Astrocyte of the cerebellum (primary cell): ENCODE measurements around the gene AMY2B.
"Not testable (repeated sequence)": the region's sequence is repeated elsewhere in the genome, so short reads cannot be mapped to it uniquely, and the experiment has no call there.

Source experiments
- DNase-seq: peaks from one replicate; pipeline ENCODE4 v3.0.0-alpha.2; 2011; ENCODE audit warnings: low read depth
- H3K4me3 ChIP-seq: 2 replicates; pipeline ENCODE4 v1.5.1; 2011; ENCODE audit warnings: mild to moderate bottlenecking, low read depth, low read length, moderate library complexity
- in situ Hi-C: cut with HindIII; loops from 2 replicates; pipeline ENCODE4 v1.10.0; 2017; ENCODE audit warnings: low sequenced_read_pairs
- TF ChIP-seq, protein P1 (sequence below): IDR thresholded peaks from 2 replicates; pipeline ENCODE4 v1.5.1; 2012; ENCODE audit warnings: low read length, low read depth, moderate library complexity, mild to moderate bottlenecking; ENCODE audit errors: missing control alignments

AMY2B gene

DNA sequence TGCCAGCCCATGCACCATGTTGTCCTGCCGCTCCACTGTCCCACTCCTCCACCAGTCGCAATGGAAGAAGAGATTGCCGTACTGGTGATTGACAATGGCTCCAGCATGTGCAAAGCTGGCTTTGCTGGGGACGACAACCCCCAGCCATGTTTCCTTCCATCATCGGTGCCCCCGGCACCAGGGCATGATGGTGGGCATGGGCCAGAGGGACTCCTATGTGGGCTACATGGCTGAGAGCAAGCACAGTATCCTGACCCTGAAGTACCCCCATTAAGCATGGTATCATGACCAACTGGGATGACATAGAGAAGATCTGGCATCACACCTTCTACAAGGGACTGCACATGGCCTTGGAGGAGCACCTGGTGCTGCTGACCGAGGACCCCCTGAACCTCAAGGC lies 1.9 kb upstream of the AMY2B start:
- in situ Hi-C loops: no loop called here

DNA sequence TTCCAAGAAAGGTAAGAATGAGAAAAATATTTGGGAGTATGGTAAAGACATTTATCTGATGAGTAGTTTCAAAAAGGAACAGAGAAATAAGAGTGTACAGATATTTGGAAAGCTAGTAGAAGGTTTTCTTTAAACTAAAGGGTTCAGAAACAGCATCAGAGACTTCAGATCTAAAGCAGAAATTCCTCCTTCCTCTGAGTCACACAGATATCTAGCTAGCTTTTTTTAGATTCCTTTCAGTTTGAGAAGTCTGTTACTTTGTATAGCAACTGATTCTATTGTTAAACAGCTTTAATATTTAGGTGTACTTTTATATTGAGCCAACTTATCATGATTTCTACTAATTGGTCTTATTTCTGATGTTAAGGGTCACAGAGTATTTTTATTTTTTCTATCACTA lies 4.7 kb downstream of the AMY2B start:
- no peak overlapping the region for H3K4me3 ChIP-seq
- no peak for DNase-seq
- TF ChIP-seq, protein P1, sequence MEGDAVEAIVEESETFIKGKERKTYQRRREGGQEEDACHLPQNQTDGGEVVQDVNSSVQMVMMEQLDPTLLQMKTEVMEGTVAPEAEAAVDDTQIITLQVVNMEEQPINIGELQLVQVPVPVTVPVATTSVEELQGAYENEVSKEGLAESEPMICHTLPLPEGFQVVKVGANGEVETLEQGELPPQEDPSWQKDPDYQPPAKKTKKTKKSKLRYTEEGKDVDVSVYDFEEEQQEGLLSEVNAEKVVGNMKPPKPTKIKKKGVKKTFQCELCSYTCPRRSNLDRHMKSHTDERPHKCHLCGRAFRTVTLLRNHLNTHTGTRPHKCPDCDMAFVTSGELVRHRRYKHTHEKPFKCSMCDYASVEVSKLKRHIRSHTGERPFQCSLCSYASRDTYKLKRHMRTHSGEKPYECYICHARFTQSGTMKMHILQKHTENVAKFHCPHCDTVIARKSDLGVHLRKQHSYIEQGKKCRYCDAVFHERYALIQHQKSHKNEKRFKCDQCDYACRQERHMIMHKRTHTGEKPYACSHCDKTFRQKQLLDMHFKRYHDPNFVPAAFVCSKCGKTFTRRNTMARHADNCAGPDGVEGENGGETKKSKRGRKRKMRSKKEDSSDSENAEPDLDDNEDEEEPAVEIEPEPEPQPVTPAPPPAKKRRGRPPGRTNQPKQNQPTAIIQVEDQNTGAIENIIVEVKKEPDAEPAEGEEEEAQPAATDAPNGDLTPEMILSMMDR: no peak
- in situ Hi-C loops: no loop called here

More for the DNA sequence above, 1.9 kb upstream of the AMY2B start:
- H3K4me3 ChIP-seq: no peak overlapping the region
- TF ChIP-seq, protein P1: no peak
- no peak for DNase-seq

DNA sequence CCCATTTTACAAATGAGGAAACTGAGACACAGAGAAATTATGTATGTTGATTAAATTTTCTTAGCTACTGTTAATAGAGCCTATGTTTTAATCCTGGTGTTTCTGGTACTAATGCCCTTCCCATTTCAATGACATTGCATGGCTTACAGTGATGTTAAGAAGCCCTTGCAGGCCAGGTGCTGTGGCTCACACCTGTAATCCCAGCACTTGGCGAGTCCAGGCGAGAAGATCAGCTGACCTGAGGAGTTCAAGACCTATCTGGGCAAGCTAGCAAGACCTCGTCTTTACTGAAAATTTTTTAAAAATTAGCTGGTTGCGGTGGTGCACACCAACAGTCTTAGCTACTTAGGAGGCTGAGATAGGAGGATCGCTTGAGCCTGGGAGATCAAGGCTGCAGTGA lies 5.4 kb downstream of the AMY2B start:
- H3K4me3 ChIP-seq, in situ Hi-C loops, DNase-seq: not testable (repeated sequence)

DNA sequence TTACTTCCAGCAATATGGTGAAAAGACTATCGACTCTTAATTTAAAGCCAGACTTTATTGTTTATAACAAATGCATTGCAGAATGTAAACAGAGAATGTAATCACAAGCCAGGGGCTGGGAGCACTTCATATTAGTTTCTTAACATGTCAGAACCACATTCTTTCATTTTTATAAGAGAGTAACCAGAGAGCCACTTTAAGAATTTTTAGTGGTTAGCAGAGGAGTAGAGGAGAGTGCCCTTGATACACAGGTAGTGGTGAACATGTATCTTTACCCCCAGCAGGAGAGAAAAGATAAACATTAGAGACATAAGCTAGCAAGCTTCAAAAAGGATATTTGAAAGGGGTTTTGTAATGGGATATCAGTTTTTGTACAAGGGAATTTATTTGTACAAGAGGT lies 11.1 kb downstream of the AMY2B start:
- in situ Hi-C loops: no loop called here
- H3K4me3 ChIP-seq: no peak overlapping the region
- DNase-seq: no peak
- TF ChIP-seq, protein P1: no peak

DNA sequence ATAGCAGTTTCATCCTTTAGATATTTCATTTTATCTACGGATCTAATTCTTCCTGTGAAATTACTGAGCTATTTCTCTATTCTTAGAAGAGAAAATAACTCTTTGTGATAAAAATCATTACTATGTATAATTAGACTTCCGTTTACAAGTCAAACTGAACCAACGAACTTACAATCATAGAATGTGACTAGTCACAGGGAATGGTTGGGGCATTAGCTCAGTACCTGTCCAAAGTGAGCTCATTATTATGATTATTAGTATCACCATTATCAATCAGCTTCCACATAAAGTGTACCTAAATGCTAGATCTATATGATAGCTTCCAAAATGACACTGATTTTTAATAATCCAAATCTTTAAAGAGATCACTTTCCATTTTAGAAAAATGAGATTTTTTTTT lies 12.5 kb downstream of the AMY2B start:
- TF ChIP-seq, protein P1: no peak
- in situ Hi-C loops: no loop called here
- DNase-seq: no peak
- no peak overlapping the region for H3K4me3 ChIP-seq

DNA sequence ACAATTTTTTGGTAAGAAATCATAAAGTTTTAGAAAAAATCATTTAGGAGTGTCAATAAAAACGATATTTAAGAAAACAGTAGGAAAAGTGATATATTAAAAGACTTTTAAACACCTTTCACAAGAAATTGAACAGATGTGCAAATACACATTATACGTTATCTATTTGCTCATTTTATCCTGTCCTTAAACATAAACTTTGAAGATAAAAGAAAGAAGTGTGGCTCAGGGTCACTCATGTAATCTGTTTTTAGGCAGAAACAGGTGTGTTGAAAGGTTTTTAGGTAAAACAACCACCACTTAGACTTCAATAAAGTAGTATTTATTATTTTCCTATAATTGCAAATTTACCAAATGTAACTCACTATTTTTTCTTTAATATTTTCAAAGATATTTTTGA lies 13.1 kb downstream of the AMY2B start:
- DNase-seq: no peak
- H3K4me3 ChIP-seq: no peak overlapping the region
- in situ Hi-C loops: no loop called here
- TF ChIP-seq, protein P1: no peak

DNA sequence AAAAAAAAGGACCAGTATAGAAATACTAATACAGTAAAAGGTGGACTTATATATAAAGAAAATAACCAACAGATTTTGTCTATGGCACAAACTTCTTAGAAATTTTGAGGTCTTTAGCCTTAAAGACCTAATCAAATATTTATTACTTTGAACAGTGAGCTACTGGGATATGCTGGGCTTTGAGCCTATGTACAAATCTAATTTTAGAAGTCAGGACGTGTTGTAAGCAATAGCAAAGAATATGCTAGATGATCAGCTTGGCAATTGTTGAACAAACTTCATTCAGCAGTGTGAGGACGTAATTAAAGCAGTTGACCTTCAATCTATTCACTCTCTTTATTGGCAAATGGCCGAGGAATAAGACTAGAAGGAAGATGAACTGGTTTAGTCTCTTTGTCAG lies 31.4 kb downstream of the AMY2B start:
- in situ Hi-C loops, H3K4me3 ChIP-seq, DNase-seq: not testable (repeated sequence)

DNA sequence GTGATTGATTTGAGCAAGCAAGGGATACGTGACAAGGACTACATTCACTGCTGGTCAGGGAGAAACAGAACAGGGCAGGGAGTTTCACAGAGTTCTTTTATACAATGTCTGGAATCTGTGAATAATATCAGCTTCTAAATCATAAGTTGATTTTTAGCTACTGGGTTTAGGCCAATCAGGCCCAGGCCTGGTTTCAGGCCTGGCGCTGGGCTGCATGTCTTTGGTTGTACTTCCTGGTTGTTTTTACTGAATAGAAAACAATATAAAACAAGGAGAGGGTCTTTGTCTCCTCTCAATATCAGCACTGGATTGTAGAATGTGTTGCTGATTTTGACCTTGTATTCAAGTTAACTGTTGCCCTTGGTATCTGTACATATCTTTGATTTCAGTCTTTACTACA lies 45.0 kb downstream of the AMY2B start:
- H3K4me3 ChIP-seq: no peak overlapping the region
- TF ChIP-seq, protein P1: no peak
- no peak for DNase-seq
- in situ Hi-C loops: no loop called here

DNA sequence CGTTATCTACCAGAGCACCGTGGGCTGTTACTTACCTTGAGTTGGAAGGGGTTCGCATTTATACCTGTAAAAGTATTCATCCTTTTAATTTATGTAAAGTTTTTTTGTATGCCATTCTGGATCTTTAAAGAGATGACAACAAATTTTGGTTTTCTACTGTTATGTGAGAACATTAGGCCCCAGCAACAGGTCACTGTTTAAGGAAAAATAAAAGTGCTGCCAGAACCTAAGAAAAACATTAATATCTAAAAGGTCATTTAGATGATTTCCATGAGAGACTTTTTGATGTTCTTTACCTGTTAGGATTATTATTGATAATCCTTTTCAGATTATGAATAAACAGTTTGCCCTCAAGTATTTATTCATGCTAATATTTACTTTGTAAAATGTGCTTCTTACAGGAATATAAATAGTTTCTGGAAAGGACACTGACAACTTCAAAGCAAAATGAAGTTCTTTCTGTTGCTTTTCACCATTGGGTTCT lies 45.6 kb downstream of the AMY2B start, which contains the start of gene AMY2A:
TSS of gene AMY2A (plus strand) at position 434 of the 484 bp plus-strand sequence. CDS start at position 448, 14 bp downstream.
- DNase-seq, in situ Hi-C loops, H3K4me3 ChIP-seq: not testable (repeated sequence)

DNA sequence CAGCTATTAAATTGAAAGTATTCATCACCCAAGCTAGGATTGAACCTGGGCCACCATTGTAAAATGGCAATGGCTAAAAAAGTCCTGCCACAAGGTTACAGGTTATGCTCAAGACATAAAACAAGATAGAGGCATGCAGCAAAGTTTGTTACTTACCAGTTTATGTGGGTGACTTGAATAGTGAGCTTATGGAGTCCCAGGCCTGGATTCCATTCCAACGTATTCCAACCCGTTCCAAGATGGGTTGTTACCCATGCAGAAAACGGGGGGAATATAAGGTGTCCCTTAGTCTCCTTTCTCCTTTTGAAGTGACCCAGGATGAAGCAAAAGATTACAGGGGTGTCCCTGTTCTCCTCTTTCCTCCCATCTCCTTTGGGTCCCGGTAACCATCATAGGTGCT lies 56.0 kb downstream of the AMY2B start:
- in situ Hi-C loops, DNase-seq, H3K4me3 ChIP-seq: not testable (repeated sequence)
